ENCODE data around the gene CRBN.

DNA sequence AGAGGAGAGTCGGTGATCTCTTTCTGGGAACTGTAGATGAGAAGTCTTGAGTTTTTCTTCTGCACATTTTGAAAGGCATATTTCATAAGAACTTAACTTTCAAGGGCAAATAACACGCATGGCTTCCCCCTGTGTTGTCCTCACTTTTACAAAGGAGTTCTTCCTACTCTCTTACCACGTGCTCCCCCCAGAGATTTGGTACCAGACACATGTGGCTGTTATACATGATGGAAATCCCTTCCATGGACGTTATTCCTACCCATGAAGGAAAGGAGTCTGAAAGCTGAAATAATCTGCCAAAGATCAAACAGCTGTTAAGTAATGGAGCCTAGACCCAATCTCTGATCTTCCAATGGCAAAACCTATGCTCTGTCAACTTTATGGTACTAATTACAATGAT is 73.7 kb downstream of the CRBN start:
- TF ChIP-seq, protein P1, sequence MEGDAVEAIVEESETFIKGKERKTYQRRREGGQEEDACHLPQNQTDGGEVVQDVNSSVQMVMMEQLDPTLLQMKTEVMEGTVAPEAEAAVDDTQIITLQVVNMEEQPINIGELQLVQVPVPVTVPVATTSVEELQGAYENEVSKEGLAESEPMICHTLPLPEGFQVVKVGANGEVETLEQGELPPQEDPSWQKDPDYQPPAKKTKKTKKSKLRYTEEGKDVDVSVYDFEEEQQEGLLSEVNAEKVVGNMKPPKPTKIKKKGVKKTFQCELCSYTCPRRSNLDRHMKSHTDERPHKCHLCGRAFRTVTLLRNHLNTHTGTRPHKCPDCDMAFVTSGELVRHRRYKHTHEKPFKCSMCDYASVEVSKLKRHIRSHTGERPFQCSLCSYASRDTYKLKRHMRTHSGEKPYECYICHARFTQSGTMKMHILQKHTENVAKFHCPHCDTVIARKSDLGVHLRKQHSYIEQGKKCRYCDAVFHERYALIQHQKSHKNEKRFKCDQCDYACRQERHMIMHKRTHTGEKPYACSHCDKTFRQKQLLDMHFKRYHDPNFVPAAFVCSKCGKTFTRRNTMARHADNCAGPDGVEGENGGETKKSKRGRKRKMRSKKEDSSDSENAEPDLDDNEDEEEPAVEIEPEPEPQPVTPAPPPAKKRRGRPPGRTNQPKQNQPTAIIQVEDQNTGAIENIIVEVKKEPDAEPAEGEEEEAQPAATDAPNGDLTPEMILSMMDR (IDR thresholded peaks at IDR 0.05): no peak
- TF ChIP-seq POLR2A (IDR thresholded peaks at IDR 0.05) (no peak), EP300 (IDR thresholded peaks at IDR 0.05; ENCODE audit: low read depth) (no peak), POLR2AphosphoS5 (IDR thresholded peaks at IDR 0.05) (no peak)
